HG03064 (cell line): ENCODE data around the gene CNOT1.
"Not testable (repeated sequence)": the region's sequence is repeated elsewhere in the genome, so short reads cannot be mapped to it uniquely, and the experiment has no call there.

Experiments used
- ATAC-seq: cut with Tn5 transposase; IDR thresholded peaks from one replicate; pipeline ENCODE4 v1.9.1; 2021; ENCODE audit warnings: low read depth; ENCODE audit not compliant: unreplicated experiment

The CNOT1 gene

GRCh38 chr16:58582971-58583765 lies 46.5 kb downstream of the CNOT1 start:
- ATAC-seq: no peak

- no peak for ATAC-seq
Measured at GRCh38 chr16:58582133-58582532, 47.5 kb downstream of the CNOT1 start.

GRCh38 chr16:58579587-58579986 lies 50.0 kb downstream of the CNOT1 start:
- no peak for ATAC-seq

- ATAC-seq: no peak
Measured at GRCh38 chr16:58578642-58579041, 51.0 kb downstream of the CNOT1 start.

GRCh38 chr16:58577141-58577540 lies 52.5 kb downstream of the CNOT1 start:
- no peak for ATAC-seq

- no peak for ATAC-seq
Measured at GRCh38 chr16:58574895-58575294, 54.7 kb downstream of the CNOT1 start.

- not testable (repeated sequence) for ATAC-seq
Measured at GRCh38 chr16:58565697-58566096, 63.9 kb downstream of the CNOT1 start.

- no peak for ATAC-seq
Measured at GRCh38 chr16:58563775-58564174, 65.9 kb downstream of the CNOT1 start.

- no peak for ATAC-seq
Measured at GRCh38 chr16:58563235-58563634, 66.4 kb downstream of the CNOT1 start.

- ATAC-seq: no peak
Measured at GRCh38 chr16:58556678-58557077, 72.9 kb downstream of the CNOT1 start.

- ATAC-seq: no peak
Measured at GRCh38 chr16:58551496-58551895, 78.1 kb downstream of the CNOT1 start.

GRCh38 chr16:58548378-58548777 lies 81.2 kb downstream of the CNOT1 start:
- ATAC-seq: no peak

GRCh38 chr16:58543685-58544084 lies 85.9 kb downstream of the CNOT1 start:
- no peak for ATAC-seq

GRCh38 chr16:58542291-58542690 lies 87.3 kb downstream of the CNOT1 start:
- ATAC-seq: no peak

GRCh38 chr16:58541711-58542110 lies 87.9 kb downstream of the CNOT1 start:
- no peak for ATAC-seq

- ATAC-seq: no peak
Measured at GRCh38 chr16:58537124-58537906, 92.3 kb downstream of the CNOT1 start.

- ATAC-seq: no peak
Measured at GRCh38 chr16:58536278-58536677, 93.3 kb downstream of the CNOT1 start.

GRCh38 chr16:58535100-58535499 lies 94.5 kb downstream of the CNOT1 start:
- no peak for ATAC-seq

- no peak for ATAC-seq
Measured at GRCh38 chr16:58533751-58534470, 95.7 kb downstream of the CNOT1 start.

GRCh38 chr16:58532414-58532813 lies 97.2 kb downstream of the CNOT1 start:
- no peak for ATAC-seq

- ATAC-seq: no peak
Measured at GRCh38 chr16:58530179-58530578, 99.4 kb downstream of the CNOT1 start.
